ENCODE measurements around the gene TINCR.

DNA sequence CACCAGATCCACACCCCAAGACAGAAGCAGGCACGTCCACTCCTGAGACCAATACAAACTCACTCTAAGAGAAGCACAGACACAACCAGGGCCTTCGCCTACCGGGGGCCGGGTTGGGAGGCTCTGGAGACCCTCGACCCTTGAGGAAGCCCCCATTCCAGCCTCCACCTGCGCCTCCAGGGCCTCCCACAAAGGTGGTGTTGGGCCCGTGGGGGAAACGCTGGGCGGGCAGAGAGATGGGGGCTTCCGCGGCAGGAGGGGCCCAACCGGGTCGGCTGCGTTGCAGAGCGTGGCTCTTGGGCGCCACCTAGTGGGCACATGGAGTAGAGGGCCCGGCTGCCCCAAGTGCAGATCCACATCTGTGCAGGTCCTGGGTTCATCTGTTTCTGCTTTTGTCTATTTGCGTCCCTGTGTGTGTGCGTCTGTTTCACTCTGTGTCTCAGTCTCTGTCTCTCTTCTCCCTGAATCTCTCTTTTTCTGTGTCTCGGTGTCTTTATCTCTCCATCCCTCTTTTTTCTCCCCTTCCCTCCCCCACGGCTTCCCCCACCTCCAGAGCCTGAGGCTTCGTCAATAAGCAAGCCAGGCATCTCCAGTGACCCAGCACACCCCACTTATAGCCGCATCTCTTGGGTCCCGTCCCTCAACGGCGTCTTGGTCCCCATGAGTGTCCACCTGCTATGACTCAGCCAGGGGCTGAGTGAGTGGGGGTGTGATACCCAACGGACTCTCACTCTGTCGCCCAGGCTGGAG, 10.5 kb upstream of the TINCR start:
- no peak for TF ChIP-seq ZFX (IDR thresholded peaks at IDR 0.05)
- peak; percentile 99 for TF ChIP-seq CTCF (conservative IDR thresholded peaks at IDR 0.05)
